HepG2 (cell line): Measurements from ENCODE around the gene COA5. TPM values are rescaled to one million over a fixed set of nuclear protein-coding genes. Genes with fewer than 3 reads are reported as not detected.
A peak's percentile ranks its signal among the peaks of the same experiment; 100 is the strongest.

Experiments used
- ATAD3A ChIP-seq: sonication (generic); formaldehyde crosslinking; IDR thresholded peaks from 2 replicates; pipeline ENCODE4 v1.4.0; 2020; ENCODE audit warnings: missing genetic modification reagents
- ATF3 ChIP-seq: sonication (generic); formaldehyde crosslinking; IDR thresholded peaks from 2 replicates; pipeline ENCODE4 v1.4.0; 2020; ENCODE audit warnings: missing genetic modification reagents
- BCL3 ChIP-seq: sonication (generic); formaldehyde crosslinking; IDR thresholded peaks from 2 replicates; pipeline ENCODE4 v1.5.1; 2020; ENCODE audit warnings: mild to moderate bottlenecking, missing genetic modification reagents, moderate library complexity
- CENPBD1 ChIP-seq: sonication (generic); formaldehyde crosslinking; IDR thresholded peaks from 2 replicates; pipeline ENCODE4 v1.8.0; 2022; ENCODE audit warnings: missing genetic modification reagents, low read depth, mild to moderate bottlenecking, borderline replicate concordance
- ELK4 ChIP-seq: sonication (generic); formaldehyde crosslinking; IDR thresholded peaks from 2 replicates; pipeline ENCODE4 v1.9.0; 2021; ENCODE audit warnings: missing genetic modification reagents, borderline replicate concordance
- FOXA3 ChIP-seq: IDR thresholded peaks from 2 replicates; pipeline ENCODE4 v1.6.1; 2016; ENCODE audit warnings: missing genetic modification reagents, missing compliant biosample characterization
- HHEX ChIP-seq: IDR thresholded peaks from 2 replicates; pipeline ENCODE4 v1.6.1; 2016; ENCODE audit warnings: control low read depth
- HMG20B ChIP-seq: conservative IDR thresholded peaks from 2 replicates; pipeline ENCODE4 v1.6.1; 2016; ENCODE audit warnings: missing genetic modification reagents, missing compliant biosample characterization
- MYPOP ChIP-seq: sonication (generic); formaldehyde crosslinking; IDR thresholded peaks from 2 replicates; pipeline ENCODE4 v1.8.1; 2023; ENCODE audit warnings: mild to moderate bottlenecking, moderate library complexity, missing genetic modification reagents
- NKX3-1 ChIP-seq: sonication (generic); formaldehyde crosslinking; IDR thresholded peaks from 2 replicates; pipeline ENCODE4 v1.5.0; 2020; ENCODE audit warnings: missing genetic modification reagents
- NR2C2 ChIP-seq: sonication (generic); formaldehyde crosslinking; IDR thresholded peaks from 2 replicates; pipeline ENCODE4 v1.4.0; 2020; ENCODE audit warnings: missing genetic modification reagents, mild to moderate bottlenecking, moderate library complexity, borderline replicate concordance
- RFXANK ChIP-seq: IDR thresholded peaks from 2 replicates; pipeline ENCODE4 v1.6.1; 2016
- SMYD3 ChIP-seq: sonication (generic); formaldehyde crosslinking; IDR thresholded peaks from 2 replicates; pipeline ENCODE4 v1.8.1; 2023; ENCODE audit warnings: mild to moderate bottlenecking, missing genetic modification reagents
- THRA ChIP-seq: sonication (generic); formaldehyde crosslinking; IDR thresholded peaks from 2 replicates; pipeline ENCODE4 v1.4.0; 2020; ENCODE audit warnings: missing genetic modification reagents, borderline replicate concordance
- TMF1 ChIP-seq: sonication (generic); formaldehyde crosslinking; IDR thresholded peaks from 2 replicates; pipeline ENCODE4 v1.8.1; 2022; ENCODE audit warnings: low read depth, missing genetic modification reagents
- ZMAT3 ChIP-seq: sonication (generic); formaldehyde crosslinking; conservative IDR thresholded peaks from 2 replicates; pipeline ENCODE4 v1.7.0; 2021; ENCODE audit warnings: missing genetic modification reagents
- ZNF138 ChIP-seq: sonication (generic); formaldehyde crosslinking; IDR thresholded peaks from 2 replicates; pipeline ENCODE4 v1.5.0; 2020; ENCODE audit warnings: mild to moderate bottlenecking, low read depth, missing genetic modification reagents
- ZNF343 ChIP-seq: sonication (generic); formaldehyde crosslinking; IDR thresholded peaks from 2 replicates; pipeline ENCODE4 v1.4.0; 2020; ENCODE audit warnings: mild to moderate bottlenecking, missing genetic modification reagents
- ZNF383 ChIP-seq: sonication (generic); formaldehyde crosslinking; IDR thresholded peaks from 2 replicates; pipeline ENCODE4 v1.4.0; 2020; ENCODE audit warnings: missing genetic modification reagents, mild to moderate bottlenecking, borderline replicate concordance
- ZNF432 ChIP-seq: sonication (generic); formaldehyde crosslinking; IDR thresholded peaks from 2 replicates; pipeline ENCODE4 v1.5.0; 2020; ENCODE audit warnings: missing genetic modification reagents, mild to moderate bottlenecking, borderline replicate concordance
- ZNF574 ChIP-seq: sonication (generic); formaldehyde crosslinking; IDR thresholded peaks from 2 replicates; pipeline ENCODE4 v1.4.0; 2020; ENCODE audit warnings: missing genetic modification reagents
- ZNF841 ChIP-seq: sonication (generic); formaldehyde crosslinking; IDR thresholded peaks from 2 replicates; pipeline ENCODE4 v1.8.1; 2023; ENCODE audit warnings: missing genetic modification reagents, borderline replicate concordance
- ZSCAN21 ChIP-seq: sonication (generic); formaldehyde crosslinking; IDR thresholded peaks from 2 replicates; pipeline ENCODE4 v1.8.0; 2022; ENCODE audit warnings: mild to moderate bottlenecking, missing genetic modification reagents, moderate library complexity, borderline replicate concordance
- polyA plus RNA-seq, 8 experiments: library from polyadenylated mRNA; depleted of rRNA in 3 of 8; stranded (reverse) in 7 of 8; unstranded in 1 of 8; fragments of >200 nt; fragmentation: Illumina TruSeq in 4 of 8; extraction: Trizol in 4 of 8; gene quantifications; 2 replicates each; pipeline versions ENCODE4 v1.2.1 to v1.2.3, GENCODE V29; 2011 to 2016; ENCODE audit warnings: low read depth in 4 of 8, missing spikeins in 1 of 8, mixed read lengths in 1 of 8; ENCODE audit not compliant: insufficient read depth in 1 of 8
- total RNA-seq, 5 experiments: library from RNA; depleted of rRNA; stranded (reverse); fragments of >200 nt; fragmentation: Illumina TruSeq; extraction: Trizol; gene quantifications; 2 replicates each; pipeline ENCODE4 v1.2.3, GENCODE V29; 2016; ENCODE audit warnings: low read depth in 1 of 5

Gene COA5
- total and polyA plus RNA-seq, 2 of the 13 experiments (the other 11 are each of a cell fraction or from before 2014, with no cell fraction given), result 43.6 to 64.5 TPM

GRCh38 chr2:98569197-98569793, 39.0 kb downstream of the COA5 start (continued):
- TF ChIP-seq BCL3 (CRISPR knock-in tag) (no peak), ZMAT3 (CRISPR knock-in tag) (no peak), RFXANK (CRISPR knock-in tag) (no peak), ATAD3A (CRISPR knock-in tag) (no peak), HHEX (CRISPR knock-in tag) (no peak), ZNF383 (no peak), MYPOP (CRISPR knock-in tag) (no peak), ELK4 (CRISPR knock-in tag) (no peak), SMYD3 (CRISPR knock-in tag) (no peak), ATF3 (CRISPR knock-in tag) (no peak), ZSCAN21 (CRISPR knock-in tag) (no peak), TMF1 (no peak), ZNF841 (CRISPR knock-in tag) (no peak), ZNF432 (CRISPR knock-in tag) (no peak), ZNF574 (CRISPR knock-in tag) (no peak), HMG20B (CRISPR knock-in tag) (no peak), NKX3-1 (no peak), ZNF343 (CRISPR knock-in tag) (no peak), THRA (no peak), ZNF138 (CRISPR knock-in tag) (no peak), CENPBD1 (no peak), NR2C2 (CRISPR knock-in tag) (no peak), FOXA3 (CRISPR knock-in tag) (peak; percentile 25; the same call in 1 of the 2 replicates)
